K562 (cell line): ENCODE measurements around the gene HYAL1. TPM values are rescaled to one million over a fixed set of nuclear protein-coding genes. Genes with fewer than 3 reads are reported as not detected.

Source experiments
- BACH1 ChIP-seq: fragments of 200-800 bp; sonication (Bioruptor generic); IDR thresholded peaks from 2 replicates; pipeline ENCODE4 v1.6.1; 2016; ENCODE audit warnings: missing genetic modification characterization, missing compliant biosample characterization
- BHLHE40 ChIP-seq: IDR thresholded peaks from 2 replicates; pipeline ENCODE4 v1.6.1; 2011; ENCODE audit warnings: low read length, improper control_type of control experiment
- CCNT2 ChIP-seq: IDR thresholded peaks from 2 replicates; pipeline ENCODE4 v1.6.1; 2011; ENCODE audit warnings: borderline replicate concordance, low read depth, mild to moderate bottlenecking, moderate library complexity, mixed read lengths, low read length; ENCODE audit not compliant: insufficient read length; ENCODE audit errors: extremely low read depth
- DEAF1 ChIP-seq: fragments of 450-650 bp; formaldehyde crosslinking; IDR thresholded peaks from 2 replicates; pipeline ENCODE4 v1.4.0; 2020; ENCODE audit warnings: mild to moderate bottlenecking, moderate library complexity
- E2F5 ChIP-seq: sonication (generic); formaldehyde crosslinking; IDR thresholded peaks from 2 replicates; pipeline ENCODE4 v1.8.0; 2022; ENCODE audit warnings: mild to moderate bottlenecking, missing genetic modification reagents
- HDGF ChIP-seq: fragments of 450-650 bp; IDR thresholded peaks from 2 replicates; pipeline ENCODE4 v1.6.1; 2016
- IRF9 ChIP-seq: fragments of 450-650 bp; IDR thresholded peaks from 2 replicates; pipeline ENCODE4 v1.6.1; 2016; ENCODE audit warnings: missing biosample characterization, missing genetic modification characterization
- NCOA6 ChIP-seq: fragments of 450-650 bp; IDR thresholded peaks from 2 replicates; pipeline ENCODE4 v1.6.1; 2017; ENCODE audit warnings: mild to moderate bottlenecking
- SRF ChIP-seq, 2 experiments: fragments of 250-450, 450-650 bp in 1 of 2; sonication (Bioruptor Pico) in 1 of 2; sonication (generic) in 1 of 2; formaldehyde crosslinking; IDR thresholded peaks; 2 replicates each; pipeline versions ENCODE4 v1.5.0 to v1.5.1; 2020 to 2022; ENCODE audit warnings: mild to moderate bottlenecking in 1 of 2, missing genetic modification reagents in 1 of 2
- STAT6 ChIP-seq: sonication (generic); formaldehyde crosslinking; IDR thresholded peaks from 2 replicates; pipeline ENCODE4 v1.8.1; 2023; ENCODE audit warnings: mild to moderate bottlenecking, missing genetic modification reagents
- TSHZ1 ChIP-seq: fragments of 250-450 bp; sonication (Bioruptor Pico); IDR thresholded peaks from 2 replicates; pipeline ENCODE4 v1.4.0; 2020; ENCODE audit warnings: mild to moderate bottlenecking, moderate library complexity
- ZNF592 ChIP-seq: fragments of 450-650 bp; IDR thresholded peaks from 2 replicates; pipeline ENCODE4 v1.6.1; 2017; ENCODE audit warnings: antibody characterized with exemption, mild to moderate bottlenecking
- polyA plus RNA-seq, 8 experiments: library from polyadenylated mRNA; depleted of rRNA in 4 of 8; stranded (reverse) in 5 of 8; unstranded in 3 of 8; fragments of >200 nt; fragmentation: Nextera tagmentation in 2 of 8; fragmentation: Illumina TruSeq in 1 of 8; extraction: Ambion mirVana in 2 of 8; extraction: Trizol in 1 of 8; gene quantifications; 2 replicates each; pipeline versions ENCODE4 v1.2.1 to v1.2.3, GENCODE V29; 2011 to 2014; ENCODE audit warnings: inconsistent platforms in 1 of 8, missing spikeins in 1 of 8
- total RNA-seq, 7 experiments: library from RNA; depleted of rRNA in 6 of 7; stranded (reverse); fragments of >200 nt in 6 of 7; fragmentation: Illumina TruSeq in 2 of 7; extraction: Trizol in 2 of 7; gene quantifications; 2 replicates each; pipeline versions ENCODE4 v1.2.1 to v1.2.3, GENCODE V29; 2011 to 2021; ENCODE audit warnings: low replicate concordance in 1 of 7

The HYAL1 gene
- total and polyA plus RNA-seq, 9 of the 15 experiments (the other 6 are each of a cell fraction or from before 2014, with no cell fraction given): 1.4 to 8.5 (median 4.7) TPM

GRCh38 chr3:50321336-50322114, 18.2 kb upstream of the HYAL1 start (continued):
- no peak for TF ChIP-seq ZNF592
- TF ChIP-seq STAT6 (CRISPR knock-in tag): no peak
- no peak for TF ChIP-seq TSHZ1
- TF ChIP-seq SRF (CRISPR knock-in tag; IDR thresholded peaks at IDR 0.05): no peak
- TF ChIP-seq DEAF1 (CRISPR knock-in tag): no peak
- no peak for TF ChIP-seq BACH1 (tag)
- TF ChIP-seq NCOA6: peak; percentile 57; the same call in 1 of the 2 replicates
- peak; percentile 74 for TF ChIP-seq CCNT2
- peak; percentile 89 for TF ChIP-seq BHLHE40
- no peak for TF ChIP-seq E2F5 (CRISPR knock-in tag)
- TF ChIP-seq IRF9 (tag): no peak
- no peak for TF ChIP-seq HDGF
